Stimulated activated CD8-positive, alpha-beta memory T cell treated with anti-CD3 and anti-CD28 coated beads, Interleukin-2, amount 100 ng/mL, for 1 hour (primary cell): ENCODE data around the gene P3H3.
"Not testable (repeated sequence)": the region's sequence is repeated elsewhere in the genome, so short reads cannot be mapped to it uniquely, and the experiment has no call there.

Experiments
- DNase-seq, 2 donors: peaks; one replicate each; pipeline ENCODE4 v3.0.0-alpha.2; 2020; ENCODE audit warnings: low read depth in 2 of 2

P3H3 gene

DNA sequence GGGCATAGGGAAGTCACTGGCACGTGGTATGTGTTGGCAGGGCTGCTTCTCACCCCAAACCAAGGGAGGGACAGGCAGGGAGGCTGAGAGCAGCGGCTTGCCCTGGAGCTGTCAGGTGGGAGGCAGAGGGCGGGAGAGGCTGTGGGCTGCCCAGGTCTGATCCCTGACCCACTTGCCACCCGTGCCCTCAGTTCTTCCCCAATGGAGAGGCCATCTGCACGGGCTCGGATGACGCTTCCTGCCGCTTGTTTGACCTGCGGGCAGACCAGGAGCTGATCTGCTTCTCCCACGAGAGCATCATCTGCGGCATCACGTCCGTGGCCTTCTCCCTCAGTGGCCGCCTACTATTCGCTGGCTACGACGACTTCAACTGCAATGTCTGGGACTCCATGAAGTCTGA, 17.2 kb downstream of the P3H3 start:
- DNase-seq = no peak

DNA sequence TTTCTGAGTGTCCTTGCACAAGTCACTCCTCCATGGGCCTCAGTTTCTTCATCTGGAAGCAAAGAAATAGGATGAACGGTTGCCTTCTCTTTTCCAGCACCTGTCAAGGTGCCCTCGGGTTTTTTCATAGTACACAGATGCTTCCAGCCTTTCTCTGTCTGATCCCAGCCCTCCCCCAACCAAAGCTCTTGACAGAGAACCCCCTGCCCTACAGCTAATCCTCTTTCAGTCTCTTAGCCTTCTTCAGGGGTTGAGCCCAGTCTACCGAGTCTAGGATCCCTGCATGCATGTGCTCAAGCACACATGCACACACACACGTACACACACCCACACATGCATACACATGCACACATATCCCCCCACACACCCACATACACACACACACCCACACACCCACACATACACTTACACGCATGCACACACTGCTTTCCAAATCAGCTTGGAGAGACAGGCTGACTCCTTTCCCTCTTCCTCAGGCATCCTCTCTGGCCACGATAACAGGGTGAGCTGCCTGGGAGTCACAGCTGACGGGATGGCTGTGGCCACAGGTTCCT, 18.2 kb downstream of the P3H3 start:
- no peak for DNase-seq

DNA sequence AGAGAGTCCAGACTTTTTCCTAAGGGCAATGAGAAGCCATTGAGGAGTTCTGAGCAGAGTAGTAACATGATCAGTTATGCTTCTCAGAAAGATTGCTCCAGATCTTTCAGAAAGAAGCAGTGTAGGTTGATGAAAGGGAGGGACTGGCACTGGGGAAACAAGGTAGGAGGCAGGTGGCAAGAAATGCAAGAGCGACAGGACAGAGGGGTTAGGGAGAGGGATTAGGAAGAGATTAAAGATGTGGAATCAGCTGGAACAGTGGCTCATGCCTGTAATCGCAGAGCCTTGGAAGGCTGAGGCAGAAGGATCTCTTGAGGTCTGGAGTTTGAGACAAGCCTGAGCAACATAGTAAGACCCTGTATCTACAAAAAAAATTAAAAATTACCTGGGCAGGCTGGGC, 19.5 kb downstream of the P3H3 start:
- no peak for DNase-seq

DNA sequence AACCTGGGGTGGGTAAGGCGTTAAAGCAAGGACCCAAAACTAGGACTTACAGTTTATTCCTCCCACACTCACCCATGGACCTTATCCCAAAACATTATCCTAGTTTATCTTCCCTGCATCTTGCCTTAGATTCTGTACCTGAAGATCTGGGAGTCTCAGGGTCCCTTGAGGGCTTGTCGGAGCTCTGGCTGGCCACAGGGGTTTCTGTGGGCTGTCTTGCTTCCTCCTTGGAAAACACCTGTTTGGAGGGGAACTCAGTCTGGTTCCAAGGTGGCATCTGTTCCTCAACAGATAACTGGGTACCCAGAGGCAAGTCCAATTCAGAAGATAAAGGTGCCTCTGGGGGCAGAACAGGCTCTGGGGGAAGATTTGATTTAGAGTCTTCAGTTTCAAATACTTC, 21.2 kb downstream of the P3H3 start:
- no peak for DNase-seq

DNA sequence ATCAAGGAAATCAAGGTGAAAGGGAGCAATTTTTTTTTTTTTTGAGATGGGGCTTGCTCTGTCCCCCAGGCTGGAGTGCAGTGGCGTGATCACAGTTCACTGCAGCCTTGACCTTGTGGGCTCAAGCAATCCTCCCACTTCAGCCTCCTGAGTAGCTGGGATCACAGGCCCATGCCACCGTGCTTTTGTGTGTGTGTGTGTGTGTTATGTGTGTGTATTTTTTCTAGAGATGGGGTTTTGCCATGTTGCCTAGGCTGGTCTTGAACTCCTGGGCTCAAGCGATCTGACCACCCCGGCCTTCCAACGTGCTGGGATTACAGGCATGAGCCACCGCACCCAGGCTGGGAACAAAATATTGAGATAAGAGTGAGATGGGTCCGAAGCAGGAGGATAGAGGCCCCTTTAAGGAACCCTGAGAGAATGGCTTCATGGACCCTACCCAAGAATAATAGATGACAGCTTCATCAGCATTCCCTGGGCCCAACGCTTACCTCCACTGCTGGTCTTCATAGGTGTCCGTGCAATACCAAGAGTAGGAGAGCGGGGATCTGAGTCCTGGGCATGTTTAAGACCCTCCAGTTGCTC, 21.9 kb downstream of the P3H3 start:
- no peak for DNase-seq

DNA sequence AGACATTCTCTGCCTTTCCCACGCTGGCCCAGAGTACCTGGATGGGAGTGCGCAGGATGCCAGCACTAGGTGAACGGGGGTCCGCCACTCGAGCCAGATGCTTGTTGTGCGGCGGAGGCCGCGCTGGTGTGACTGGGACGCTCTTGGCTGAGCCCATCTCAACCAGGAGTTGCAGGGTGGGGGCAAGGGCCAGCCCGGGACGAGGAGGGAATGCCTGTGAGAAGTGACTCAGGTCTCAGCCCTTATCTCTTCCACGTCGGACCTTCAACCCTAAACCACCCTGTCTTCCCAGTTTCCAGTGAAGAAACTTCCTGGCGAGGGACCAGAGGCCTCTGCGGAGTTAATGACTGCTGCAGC, 22.6 kb downstream of the P3H3 start:
- no peak for DNase-seq

DNA sequence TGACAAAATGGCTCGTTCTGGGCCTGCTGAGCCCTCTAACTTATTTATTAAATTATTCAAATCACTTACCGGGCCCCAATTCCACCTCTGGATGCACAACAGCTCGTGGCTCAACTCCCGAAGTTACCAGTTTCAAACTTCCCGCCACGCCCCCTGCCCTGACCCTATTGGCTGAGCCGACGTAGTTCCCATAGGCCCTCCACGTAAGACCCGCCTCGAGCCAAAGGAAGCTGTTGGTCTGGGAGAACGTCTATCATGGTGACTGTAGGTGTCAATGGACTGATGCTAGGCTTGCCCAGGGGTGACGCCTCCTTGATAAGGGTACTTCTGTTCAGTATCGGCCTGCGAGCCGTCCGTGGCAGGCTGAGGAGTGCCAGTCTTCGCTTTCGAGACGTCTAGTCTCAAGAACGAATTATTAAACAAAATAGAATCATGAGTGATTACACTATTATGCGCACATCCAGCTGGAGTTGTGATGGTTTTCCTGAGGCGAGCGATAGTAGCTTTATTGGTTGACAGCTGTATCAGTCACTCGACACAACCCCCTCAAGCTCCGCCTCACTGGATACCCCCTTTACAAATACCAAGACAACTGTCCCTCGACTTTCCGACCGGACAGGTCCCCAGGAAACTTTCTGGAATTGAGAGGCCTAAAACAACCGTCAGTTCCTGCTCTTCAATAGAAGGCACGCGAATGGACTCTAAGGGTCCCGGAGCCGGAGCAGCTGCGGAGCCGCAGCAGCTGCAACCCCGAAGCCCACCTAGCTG, 23.1 kb downstream of the P3H3 start, which contains the start of gene CDCA3:
Gene CDCA3 (minus strand): TSS at position 134 of the 768 bp plus-strand sequence. CDS start 334 bp downstream, outside the sequence.
- DNase-seq = peak; percentile 75 to 82

DNA sequence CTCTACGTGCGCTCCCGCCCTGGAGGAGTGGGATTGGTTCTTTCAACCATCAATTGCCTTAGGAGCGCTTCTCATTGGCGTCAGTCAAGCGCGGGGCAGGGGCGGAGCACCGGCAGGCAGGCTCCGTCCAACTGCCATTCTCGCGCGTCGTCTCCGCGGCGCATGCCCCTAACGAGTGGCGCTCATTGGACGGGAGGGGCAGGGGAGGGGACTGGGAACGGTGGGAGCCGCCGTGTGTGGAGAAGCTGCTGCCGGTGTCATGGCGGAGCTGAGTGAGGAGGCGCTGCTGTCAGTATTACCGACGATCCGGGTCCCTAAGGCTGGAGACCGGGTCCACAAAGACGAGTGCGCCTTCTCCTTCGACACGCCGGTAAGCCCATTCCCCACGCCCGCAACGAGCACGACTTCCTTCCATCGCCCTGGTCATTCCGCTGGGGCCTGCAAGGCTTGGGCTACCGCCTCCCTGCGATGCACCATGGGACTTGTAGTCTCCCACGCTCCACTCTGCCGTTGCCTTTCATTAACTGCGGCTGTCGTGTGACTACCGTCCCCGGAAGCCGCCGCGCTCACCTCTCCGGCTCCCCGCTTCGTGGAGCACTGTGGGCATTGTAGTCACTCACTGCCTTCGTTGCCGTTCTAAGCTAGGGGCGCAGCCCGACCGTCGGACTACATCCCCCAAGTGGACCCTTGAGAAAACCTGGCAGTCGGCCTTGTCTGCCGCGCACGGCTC, 23.9 kb downstream of the P3H3 start, which contains the start of gene USP5:
Gene USP5 (plus strand): TSS at position 230 of the 730 bp plus-strand sequence. CDS start 30 bp downstream, at position 260.
- peak; percentile 94 to 96 for DNase-seq

DNA sequence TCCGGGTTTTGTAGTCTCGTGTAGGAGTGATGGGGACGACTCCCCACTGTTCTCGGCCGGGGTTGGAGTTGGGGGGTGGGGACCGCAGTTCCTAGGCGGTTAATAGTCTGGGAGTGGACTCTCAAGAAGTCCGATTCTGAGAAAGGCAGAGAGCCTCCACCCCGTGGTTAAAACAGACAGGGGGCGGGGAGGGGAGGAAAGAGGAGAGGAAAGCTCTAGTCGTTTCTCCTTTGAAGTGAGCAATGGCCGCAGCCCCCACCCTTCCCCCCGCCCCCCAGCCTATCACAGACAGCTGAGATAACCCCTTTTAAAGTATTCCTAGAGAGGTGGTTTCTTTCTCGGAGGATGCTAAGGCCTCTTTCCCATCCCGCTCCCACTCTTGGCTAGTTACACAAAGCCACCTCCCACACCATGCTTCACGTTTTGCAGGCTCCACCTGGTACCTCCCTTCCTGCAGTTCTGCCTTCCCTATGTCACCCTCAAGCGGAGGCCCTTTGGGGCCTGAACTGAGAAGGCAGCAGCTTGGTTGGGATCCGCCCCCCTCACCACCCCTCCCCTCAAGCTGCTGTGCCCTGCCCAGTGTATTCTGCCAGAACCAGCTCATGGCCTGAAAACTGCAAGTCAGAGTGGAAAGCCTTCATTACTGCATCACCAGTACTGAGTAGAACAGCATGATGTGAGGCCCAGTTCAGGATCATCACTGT, 24.6 kb downstream of the P3H3 start:
- no peak for DNase-seq

DNA sequence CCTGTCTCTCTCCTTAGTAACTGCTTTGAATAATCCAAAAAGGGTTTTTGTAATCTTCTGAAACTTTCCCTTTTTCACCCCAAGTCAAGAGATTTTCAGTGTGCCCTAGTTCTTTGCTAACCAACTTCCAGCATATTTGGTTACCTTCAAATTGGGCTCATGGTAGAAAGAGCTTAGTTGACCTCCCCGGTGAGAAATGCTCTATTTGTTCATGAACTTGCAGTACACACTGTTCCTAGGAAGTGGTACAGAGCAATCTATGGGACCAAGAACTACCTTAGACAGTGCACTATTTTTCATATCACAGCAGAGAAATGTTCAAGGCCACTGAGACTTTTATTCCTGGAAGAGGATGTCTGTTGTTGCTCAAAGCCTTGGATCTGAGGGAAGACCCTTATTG, 25.4 kb downstream of the P3H3 start:
- DNase-seq = no peak

DNA sequence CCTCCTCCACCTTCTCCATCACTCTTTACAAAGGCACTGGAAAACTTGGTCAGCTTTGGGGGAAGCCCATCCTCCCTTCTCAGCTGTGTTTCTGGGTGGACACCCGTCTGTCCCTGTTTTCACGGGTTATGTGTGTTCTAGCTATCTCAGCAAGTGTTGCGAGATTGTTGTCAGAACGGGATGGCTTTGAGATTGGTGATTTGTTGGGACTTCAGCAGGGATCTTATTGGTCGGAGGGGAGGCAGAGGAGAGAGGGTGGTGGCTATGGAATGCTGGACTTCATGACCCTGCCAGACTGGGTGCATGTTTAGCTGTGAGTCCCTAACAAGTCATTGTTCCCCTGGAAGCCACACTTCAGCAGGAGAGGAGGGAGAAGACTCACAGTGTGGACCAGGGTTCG, 25.8 kb downstream of the P3H3 start:
- DNase-seq = no peak

DNA sequence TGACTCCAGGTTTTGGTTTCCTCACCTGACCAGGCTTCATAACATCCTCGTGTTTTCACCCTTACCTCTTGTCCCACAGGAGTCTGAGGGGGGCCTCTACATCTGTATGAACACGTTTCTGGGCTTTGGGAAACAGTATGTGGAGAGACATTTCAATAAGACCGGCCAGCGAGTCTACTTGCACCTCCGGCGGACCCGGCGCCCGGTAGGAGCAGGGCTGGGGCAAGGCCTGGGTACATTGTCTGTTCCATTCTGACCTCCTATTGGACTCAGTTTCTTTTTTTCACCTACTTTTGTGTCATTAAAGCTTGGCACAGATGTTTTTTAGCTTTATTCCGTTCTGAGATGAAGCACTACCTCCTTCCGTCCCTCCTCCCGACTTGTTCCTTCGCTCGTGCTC, 27.1 kb downstream of the P3H3 start:
- DNase-seq = no peak

DNA sequence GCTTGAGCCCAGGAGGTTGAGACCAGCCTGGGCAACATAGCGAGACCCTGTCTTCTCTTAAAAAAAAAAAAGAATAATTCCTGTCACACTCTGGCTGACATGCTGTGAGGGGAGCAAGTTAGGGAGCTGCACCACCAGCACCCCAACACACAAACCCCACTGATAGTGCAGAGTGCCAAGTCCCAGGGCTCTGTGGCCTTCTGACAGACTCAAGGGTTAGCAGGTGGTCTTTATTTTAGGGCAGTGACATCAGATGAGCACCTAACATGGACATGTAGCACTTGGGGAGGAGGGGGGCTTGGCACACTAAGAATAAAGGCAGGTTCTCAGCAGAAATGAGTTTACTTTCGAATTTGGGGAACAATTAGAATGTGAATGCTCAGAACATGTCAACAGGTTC, 30.6 kb downstream of the P3H3 start:
- no peak for DNase-seq

DNA sequence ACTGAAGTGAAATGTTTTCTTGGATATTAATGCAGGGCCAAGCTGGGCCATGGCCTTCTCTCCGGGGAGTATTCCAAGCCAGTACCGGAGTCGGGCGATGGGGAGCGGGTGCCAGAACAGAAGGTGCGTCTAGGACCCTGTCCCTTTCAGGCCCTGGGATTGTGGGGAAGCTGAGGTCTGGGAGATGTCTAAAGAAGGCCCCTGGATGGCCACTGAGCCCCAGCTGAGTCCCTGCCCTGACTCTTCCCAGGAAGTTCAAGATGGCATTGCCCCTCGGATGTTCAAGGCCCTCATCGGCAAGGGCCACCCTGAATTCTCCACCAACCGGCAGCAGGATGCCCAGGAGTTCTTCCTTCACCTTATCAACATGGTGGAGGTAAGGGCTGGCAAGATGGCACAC, 31.9 kb downstream of the P3H3 start:
- DNase-seq = no peak

DNA sequence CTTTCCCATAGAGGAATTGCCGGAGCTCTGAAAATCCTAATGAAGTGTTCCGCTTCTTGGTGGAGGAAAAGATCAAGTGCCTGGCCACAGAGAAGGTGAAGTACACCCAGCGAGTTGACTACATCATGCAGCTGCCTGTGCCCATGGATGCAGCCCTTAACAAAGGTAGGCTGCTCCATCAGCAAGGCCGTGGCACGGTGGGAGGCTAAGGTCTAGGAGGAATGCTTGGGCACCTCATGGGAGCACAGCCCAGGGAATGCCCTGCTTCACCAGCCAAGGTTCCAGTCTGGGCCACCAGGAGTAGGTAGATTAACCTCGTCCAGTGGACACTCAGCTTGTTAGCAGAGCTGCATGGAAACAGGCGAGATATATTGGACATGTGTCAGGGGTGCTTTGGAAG, 32.7 kb downstream of the P3H3 start:
- DNase-seq = no peak

DNA sequence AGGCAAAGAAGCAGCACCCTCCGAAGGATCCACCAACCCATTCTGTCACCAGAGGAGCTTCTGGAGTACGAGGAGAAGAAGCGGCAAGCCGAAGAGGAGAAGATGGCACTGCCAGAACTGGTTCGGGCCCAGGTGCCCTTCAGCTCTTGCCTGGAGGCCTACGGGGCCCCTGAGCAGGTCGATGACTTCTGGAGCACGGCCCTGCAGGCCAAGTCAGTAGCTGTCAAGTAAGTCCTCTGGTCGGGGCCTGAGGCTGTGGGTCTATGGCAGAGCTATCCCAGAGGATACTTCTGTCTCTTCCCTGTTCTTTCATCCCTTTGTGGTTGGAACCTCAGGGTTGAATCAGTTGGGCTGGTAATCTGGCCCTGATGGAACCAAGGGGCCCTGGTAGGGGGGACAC, 33.2 kb downstream of the P3H3 start:
- no peak for DNase-seq

DNA sequence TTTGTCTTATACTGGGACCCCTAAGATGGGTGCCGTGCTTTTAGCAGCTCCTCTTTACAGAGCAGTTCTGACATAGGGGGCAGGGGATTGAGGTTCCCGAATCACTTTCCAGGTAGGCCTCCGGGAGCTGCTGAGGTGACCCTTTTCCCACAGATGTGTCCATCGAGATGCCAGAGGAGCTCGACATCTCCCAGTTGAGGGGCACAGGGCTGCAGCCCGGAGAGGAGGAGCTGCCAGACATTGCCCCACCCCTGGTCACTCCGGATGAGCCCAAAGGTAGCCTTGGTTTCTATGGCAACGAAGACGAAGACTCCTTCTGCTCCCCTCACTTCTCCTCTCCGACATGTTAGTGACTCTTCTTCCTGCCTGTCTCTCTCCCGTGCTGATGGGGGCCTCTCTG, 34.8 kb downstream of the P3H3 start:
- DNase-seq = no peak

DNA sequence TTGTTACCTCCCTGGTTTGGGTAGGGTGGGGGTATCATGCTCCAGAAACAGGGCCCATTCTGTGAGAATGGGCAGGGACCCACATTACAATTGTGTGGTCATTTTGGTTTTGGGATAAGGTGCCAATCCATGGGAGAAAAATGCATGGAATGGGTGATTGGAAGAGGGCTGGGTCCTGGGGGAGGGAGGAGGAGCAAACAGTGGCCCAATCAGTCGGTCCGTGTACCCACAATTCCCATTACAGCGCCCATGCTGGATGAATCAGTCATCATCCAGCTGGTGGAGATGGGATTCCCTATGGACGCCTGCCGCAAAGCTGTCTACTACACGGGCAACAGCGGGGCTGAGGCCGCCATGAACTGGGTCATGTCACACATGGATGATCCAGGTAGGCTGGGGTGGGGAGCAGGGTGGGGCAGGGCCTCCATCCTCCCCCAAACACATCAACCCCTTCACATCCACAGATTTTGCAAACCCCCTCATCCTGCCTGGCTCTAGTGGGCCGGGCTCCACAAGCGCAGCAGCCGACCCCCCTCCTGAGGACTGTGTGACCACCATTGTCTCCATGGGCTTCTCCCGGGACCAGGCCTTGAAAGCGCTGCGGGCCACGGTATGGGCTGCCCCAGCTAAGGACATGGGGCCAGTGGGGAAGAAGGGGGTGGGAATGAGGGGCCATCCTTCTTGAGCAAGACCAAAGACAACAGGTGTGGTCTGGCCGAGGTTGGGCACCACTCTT, 35.5 kb downstream of the P3H3 start:
- no peak for DNase-seq

DNA sequence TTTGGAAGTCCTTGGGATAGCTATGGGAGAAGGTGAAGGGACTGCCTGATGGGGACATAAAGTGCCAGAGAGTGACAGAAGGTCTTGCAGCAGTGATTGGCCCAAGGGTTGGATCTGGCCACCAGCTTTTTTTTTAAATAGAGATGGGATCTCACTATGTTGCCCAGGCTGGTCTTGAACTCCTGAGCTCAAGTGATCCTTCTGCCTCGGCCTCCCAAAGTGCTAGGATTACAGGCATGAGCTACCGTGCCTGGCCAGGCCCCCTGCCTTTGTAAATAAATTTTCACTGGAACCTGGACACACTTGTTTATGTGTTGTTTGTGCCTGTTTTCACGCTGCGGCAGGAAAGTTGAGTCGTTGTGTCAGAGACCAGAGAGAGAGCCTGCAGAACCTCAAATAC, 37.1 kb downstream of the P3H3 start:
- not testable (repeated sequence) for DNase-seq

DNA sequence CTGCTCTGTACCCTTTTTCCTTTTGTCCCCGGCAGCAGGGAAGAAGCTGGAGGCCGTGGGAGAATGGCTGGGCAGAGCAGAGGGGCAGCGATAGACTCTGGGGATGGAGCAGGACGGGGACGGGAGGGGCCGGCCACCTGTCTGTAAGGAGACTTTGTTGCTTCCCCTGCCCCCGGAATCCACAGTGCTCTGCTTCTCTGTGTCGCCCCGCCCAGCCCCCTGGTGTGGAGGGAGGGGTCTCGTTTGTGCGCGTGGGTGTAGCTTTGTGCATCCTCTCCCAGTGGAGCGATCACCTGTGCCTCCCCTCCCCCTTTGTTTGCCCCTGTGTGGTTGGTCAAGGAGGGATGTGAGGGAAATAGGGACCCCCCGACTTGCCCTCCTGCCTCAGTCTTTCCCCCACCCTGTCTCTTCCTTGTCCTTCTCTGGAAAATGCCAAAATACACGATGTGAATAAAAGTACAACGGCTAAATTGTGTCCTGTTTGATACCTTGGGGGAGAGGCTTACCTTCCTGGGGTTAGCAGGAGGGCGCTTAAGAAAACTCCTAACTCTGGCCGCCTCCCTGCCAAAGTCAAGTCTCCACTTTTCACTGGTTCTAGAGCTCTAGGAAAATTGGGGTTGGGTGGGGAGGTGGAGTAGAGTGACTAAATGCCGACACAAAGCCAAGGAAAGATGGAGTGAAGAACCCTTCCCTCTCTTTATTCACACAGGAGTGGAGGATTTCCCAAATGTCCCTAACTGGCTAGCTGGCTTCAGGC, 38.1 kb downstream of the P3H3 start:
- no peak for DNase-seq
